Measurements from ENCODE around the gene CYCS. TPM values are rescaled to one million over a fixed set of nuclear protein-coding genes. Genes with fewer than 3 reads are reported as not detected.
A peak's percentile ranks its signal among the peaks of the same experiment; 100 is the strongest.
"Not testable (repeated sequence)": the region's sequence is repeated elsewhere in the genome, so short reads cannot be mapped to it uniquely, and the experiment has no call there.

CYCS gene
- total RNA-seq, 1 donor, result 51.9 TPM

DNA sequence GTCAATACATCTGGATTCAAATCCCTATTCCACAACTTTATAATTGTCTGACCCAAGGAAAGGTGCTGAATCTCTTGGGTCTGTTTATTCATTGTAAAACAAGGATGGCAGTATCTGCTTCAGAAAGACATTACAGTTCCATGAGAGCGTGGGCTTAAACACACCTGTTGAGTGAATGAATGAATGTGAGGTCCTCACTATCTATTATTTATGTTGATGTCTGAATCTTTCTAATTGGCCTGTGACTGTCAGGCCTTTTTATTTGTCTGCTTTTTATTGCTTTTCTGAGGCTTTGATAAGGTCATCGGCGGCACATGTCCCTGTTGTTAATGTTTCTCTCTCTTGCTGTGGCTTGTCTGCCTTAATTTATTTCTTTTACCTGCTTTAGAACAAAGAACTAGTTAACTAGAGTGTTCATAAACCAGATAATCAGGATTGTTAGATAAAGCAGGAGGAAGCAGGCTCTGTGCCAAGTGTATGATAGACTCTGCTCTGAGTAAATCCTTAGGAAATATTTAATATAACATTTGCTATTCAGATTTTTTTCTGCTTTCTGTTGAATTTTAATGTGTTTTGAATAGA, 42.3 kb upstream of the CYCS start:
- H3K4me3 ChIP-seq (ENCODE audit: low read depth, low read length), result no peak overlapping the region
- TF ChIP-seq, protein P1, sequence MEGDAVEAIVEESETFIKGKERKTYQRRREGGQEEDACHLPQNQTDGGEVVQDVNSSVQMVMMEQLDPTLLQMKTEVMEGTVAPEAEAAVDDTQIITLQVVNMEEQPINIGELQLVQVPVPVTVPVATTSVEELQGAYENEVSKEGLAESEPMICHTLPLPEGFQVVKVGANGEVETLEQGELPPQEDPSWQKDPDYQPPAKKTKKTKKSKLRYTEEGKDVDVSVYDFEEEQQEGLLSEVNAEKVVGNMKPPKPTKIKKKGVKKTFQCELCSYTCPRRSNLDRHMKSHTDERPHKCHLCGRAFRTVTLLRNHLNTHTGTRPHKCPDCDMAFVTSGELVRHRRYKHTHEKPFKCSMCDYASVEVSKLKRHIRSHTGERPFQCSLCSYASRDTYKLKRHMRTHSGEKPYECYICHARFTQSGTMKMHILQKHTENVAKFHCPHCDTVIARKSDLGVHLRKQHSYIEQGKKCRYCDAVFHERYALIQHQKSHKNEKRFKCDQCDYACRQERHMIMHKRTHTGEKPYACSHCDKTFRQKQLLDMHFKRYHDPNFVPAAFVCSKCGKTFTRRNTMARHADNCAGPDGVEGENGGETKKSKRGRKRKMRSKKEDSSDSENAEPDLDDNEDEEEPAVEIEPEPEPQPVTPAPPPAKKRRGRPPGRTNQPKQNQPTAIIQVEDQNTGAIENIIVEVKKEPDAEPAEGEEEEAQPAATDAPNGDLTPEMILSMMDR (IDR thresholded peaks at IDR 0.05; ENCODE audit: insufficient read depth, low read length), result no peak
- DNase-seq (ENCODE audit: low read depth), result peak; percentile 2

DNA sequence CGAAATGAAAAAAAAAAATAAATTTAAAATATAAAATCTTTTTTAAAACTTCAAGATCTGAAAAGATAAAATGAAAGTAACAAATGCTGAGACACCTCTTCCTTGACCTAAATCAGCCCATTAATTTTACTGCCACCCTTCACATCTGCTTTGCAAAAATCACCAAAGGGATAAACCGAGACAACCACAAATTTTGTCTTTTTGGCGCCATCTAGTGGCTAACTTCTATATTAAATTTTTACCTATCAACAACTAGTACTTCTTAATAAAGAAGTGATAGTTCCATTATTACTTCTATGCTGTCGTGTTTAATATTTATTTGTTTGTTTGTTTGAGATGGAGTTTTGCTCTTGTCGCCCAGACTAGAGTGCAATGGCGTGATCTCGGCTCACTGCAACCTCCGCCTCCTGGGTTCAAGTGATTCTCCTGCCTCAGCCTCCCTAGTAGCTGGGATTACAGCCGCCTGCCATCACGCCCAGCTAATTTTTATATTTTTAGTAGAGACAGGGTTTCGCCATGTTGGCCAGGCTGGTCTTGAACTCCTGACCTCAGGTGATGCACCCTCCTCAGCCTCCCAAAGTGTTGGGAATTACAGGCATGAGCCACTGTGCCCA, 35.0 kb upstream of the CYCS start:
- TF ChIP-seq, protein P1 (IDR thresholded peaks at IDR 0.05; ENCODE audit: insufficient read depth, low read length), result peak; percentile 48
- H3K4me3 ChIP-seq (ENCODE audit: low read depth, low read length), result not testable (repeated sequence)
- DNase-seq (ENCODE audit: low read depth), result peak; percentile 70

DNA sequence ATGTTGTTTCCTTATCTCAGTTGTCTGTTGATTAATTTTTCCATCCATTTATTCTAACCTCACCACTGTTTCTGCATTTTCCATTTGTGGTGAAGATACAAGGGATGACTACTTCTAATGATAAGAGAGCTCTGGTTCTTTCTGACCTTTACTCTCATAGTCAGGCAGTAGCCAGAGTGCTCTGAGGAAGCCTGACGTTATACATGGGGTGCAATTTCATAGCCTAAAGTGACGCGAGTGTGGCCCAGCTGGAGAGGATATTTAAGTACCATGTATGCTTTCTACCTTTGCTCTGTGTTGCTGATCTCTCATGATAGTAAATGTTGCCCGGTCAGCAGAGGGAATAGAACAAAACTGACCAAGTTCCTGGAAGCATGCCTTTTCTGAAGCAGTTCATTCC, 33.9 kb upstream of the CYCS start:
- DNase-seq (ENCODE audit: low read depth), result no peak
- no peak overlapping the region for H3K4me3 ChIP-seq (ENCODE audit: low read depth, low read length)
- TF ChIP-seq, protein P1 (IDR thresholded peaks at IDR 0.05; ENCODE audit: insufficient read depth, low read length), result no peak

DNA sequence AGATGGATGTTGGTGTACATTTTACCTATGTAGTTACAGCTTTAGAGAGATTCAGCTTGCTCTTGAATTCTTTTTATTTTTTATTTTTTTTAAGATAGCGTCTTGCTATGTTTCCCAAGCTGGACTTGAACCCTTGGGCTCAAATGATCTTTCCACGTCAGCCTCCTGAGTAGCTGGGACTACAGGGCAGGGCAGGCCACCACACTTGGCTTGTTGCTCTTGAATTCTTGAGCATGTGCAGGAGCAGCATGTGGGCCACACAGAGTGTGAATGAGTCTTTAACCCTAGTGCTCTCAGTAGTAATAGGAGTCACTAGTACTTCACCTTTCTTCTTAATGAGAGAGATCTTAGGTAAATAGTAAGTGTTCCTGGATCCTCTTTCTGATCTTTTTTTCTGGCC, 26.7 kb upstream of the CYCS start:
- TF ChIP-seq, protein P1 (IDR thresholded peaks at IDR 0.05; ENCODE audit: insufficient read depth, low read length), result no peak
- H3K4me3 ChIP-seq (ENCODE audit: low read depth, low read length), result no peak overlapping the region
- DNase-seq (ENCODE audit: low read depth), result no peak

DNA sequence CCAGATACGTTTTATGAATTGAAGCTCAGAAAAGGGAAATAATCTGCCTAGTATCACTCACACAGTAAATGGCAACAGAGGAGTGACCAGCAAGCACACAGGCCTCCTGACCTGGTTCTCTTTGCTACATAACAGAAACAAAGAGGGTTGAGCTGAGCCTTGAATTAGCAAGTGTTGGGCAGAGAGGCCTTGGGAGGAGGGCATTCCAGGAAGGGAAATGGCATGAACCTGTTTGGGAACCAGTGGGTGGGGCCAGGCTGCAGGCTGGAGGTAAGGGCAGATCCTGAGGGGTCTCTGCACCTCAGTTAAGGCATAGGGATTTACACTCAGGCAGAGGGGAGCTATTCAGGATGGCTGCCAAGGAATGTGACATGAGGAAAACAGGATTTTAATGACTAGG, 24.8 kb upstream of the CYCS start:
- TF ChIP-seq, protein P1 (IDR thresholded peaks at IDR 0.05; ENCODE audit: insufficient read depth, low read length), result no peak
- no peak for DNase-seq (ENCODE audit: low read depth)
- H3K4me3 ChIP-seq (ENCODE audit: low read depth, low read length), result no peak overlapping the region

DNA sequence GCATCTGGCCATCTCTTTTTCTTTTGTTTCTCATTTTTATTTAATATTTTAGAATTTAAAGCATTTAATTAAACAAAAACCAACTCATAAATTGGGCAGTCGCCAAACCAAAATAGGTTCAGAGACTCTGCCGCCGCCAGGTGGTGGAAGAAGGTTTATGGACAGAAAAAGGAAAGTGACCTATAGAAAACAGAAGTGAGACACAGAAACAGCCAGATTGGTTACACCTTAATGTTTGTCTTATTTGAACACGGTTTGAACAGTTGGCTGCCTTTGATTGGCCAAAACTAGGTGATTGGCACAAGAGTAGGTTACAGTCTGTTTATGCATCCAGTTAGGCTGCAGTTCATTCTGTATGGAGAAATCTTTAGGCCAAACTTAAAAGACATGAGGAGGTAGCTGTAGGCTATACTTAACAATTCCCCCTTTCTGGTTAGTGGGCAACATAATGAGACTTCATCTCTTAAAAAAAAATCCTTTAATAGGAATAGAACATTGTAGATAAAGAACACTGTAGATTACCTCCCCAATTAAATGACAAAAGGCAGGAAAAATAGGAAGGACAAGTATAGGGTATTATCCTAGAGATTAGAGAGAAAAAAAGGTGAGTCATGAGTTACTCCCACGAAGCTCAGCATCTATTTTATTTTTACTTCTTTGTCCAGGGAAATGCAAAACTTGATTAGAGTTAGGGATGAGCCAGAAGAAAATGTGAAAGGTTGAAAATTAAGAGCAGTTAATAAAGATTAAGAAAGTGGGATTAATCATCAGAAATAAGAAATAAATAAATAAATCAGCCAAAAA, 23.9 kb upstream of the CYCS start:
- no peak overlapping the region for H3K4me3 ChIP-seq (ENCODE audit: low read depth, low read length)
- TF ChIP-seq, protein P1 (IDR thresholded peaks at IDR 0.05; ENCODE audit: insufficient read depth, low read length), result no peak
- DNase-seq (ENCODE audit: low read depth), result no peak
